Aorta (tissue), 5 donors: Measurements from ENCODE around the gene ARHGAP31. TPM values are rescaled to one million over a fixed set of nuclear protein-coding genes. Genes with fewer than 3 reads are reported as not detected.

ENCODE experiments used
- ATAC-seq: fragments of 200-7000 bp; cut with Tn5 transposase; one replicate; pipeline ENCODE4 v1.9.1; 2022; ENCODE audit warnings: moderate library complexity; ENCODE audit not compliant: low FRiP score
- DNase-seq, 2 donors: peaks; one replicate each; pipeline ENCODE4 v3.0.0-alpha.2; 2020
- H3K27ac ChIP-seq, 2 donors: one replicate each; pipeline ENCODE4 v1.5.1; 2013; ENCODE audit warnings: low read length in 2 of 2, mild to moderate bottlenecking in 2 of 2, moderate library complexity in 2 of 2, control low read depth in 1 of 2, inconsistent platforms in 1 of 2, low read depth in 1 of 2
- H3K27me3 ChIP-seq, 2 donors: one replicate each; pipeline ENCODE4 v1.6.1; 2013; ENCODE audit warnings: control low read depth in 1 of 2, low read length in 1 of 2, mild to moderate bottlenecking in 1 of 2, moderate library complexity in 1 of 2; ENCODE audit not compliant: insufficient read depth in 2 of 2, control insufficient read depth in 1 of 2
- H3K36me3 ChIP-seq, 2 donors: one replicate each; pipeline ENCODE4 v1.6.1; 2013; ENCODE audit warnings: control low read depth in 1 of 2, low read length in 1 of 2, mild to moderate bottlenecking in 1 of 2; ENCODE audit not compliant: insufficient read depth in 2 of 2, control insufficient read depth in 1 of 2
- H3K4me1 ChIP-seq, 2 donors: one replicate each; pipeline ENCODE4 v1.6.1; 2013; ENCODE audit warnings: low read length in 2 of 2, control low read depth in 1 of 2, mild to moderate bottlenecking in 1 of 2, moderate library complexity in 1 of 2; ENCODE audit not compliant: insufficient read depth in 2 of 2, control insufficient read depth in 1 of 2
- H3K4me3 ChIP-seq, 2 donors: one replicate each; pipeline ENCODE4 v1.5.1; 2013; ENCODE audit warnings: low read length in 2 of 2, control low read depth in 1 of 2, mild to moderate bottlenecking in 1 of 2
- H3K9me3 ChIP-seq: one replicate; pipeline ENCODE4 v1.6.1; 2013; ENCODE audit warnings: mild to moderate bottlenecking, low read length; ENCODE audit not compliant: control insufficient read depth
- WGBS, 2 donors: extraction: QIAGEN DNeasy Blood & Tissue Kit; methylation state at CpG; one replicate each; pipeline ENCODE4 v1.1.7; 2013; 5-methylcytosine and 5-hydroxymethylcytosine counted together
- intact Hi-C, 2 donors: fragments of 100-400 bp; cut with DNase I; formaldehyde crosslinking; loops; one replicate each; pipeline versions ENCODE4 v1.14.2 to v1.15.0; 2022
- polyA plus RNA-seq, 2 donors: library from polyadenylated mRNA; stranded (reverse); fragments of 200-250 nt; gene quantifications; one replicate each; pipeline ENCODE4 v1.2.3, GENCODE V29; 2013
- total RNA-seq, 2 donors: library from RNA; stranded (reverse); fragmentation: NEBNext Ultra II Directional; extraction: Animal tissue kit (Norgen Biotek cat#: 25700); gene quantifications; one replicate each; pipeline ENCODE4 v1.2.1, GENCODE V29; 2021
- donor health status: healthy with polysubstance abuse.
- donor health status: Bipolar disorder and iron deficiency.
- donor health status: DM: no; HTN: no; CAD: no.
- donor health status: DM: no; HTN: no; CAD: no.
- donor health status: DM: yes; HTN: yes; CAD: no.

The ARHGAP31 gene
- total and polyA plus RNA-seq, 4 donors = 1.5 to 65.0 (median 15.7) TPM

GRCh38 chr3:119428538-119428937, 134.4 kb downstream of the ARHGAP31 start:
- H3K4me3 ChIP-seq = no peak overlapping the region
- ATAC-seq = no peak
- no peaks in the 10 kb centered on the region for H3K27me3 ChIP-seq
- intact Hi-C loops = no loop called here
- H3K27ac ChIP-seq = no peak overlapping the region
- peaks cover 5% of the 10 kb centered on the region for H3K9me3 ChIP-seq
- H3K4me1 ChIP-seq = no peaks in the 10 kb centered on the region
- WGBS, 2 donors = 94 to 96% methylated on average over 1 of the region's 1 CpG
- peaks cover 5 to 28% of the 10 kb centered on the region in 2 donors for H3K36me3 ChIP-seq
- DNase-seq = no peak

- 91% methylated on average over 3 of the region's 3 CpGs for WGBS, 2 donors
- H3K27me3 ChIP-seq = no peaks in the 10 kb centered on the region
- H3K27ac ChIP-seq = no peak overlapping the region
- H3K4me3 ChIP-seq = no peak overlapping the region
- H3K9me3 ChIP-seq = peaks cover 4% of the 10 kb centered on the region
- ATAC-seq = no peak
- DNase-seq = no peak
- H3K4me1 ChIP-seq = no peaks in the 10 kb centered on the region
- peaks cover 27 to 42% of the 10 kb centered on the region in 2 donors for H3K36me3 ChIP-seq
- intact Hi-C loops = no loop called here
Observed at GRCh38 chr3:119433613-119434325, 139.6 kb downstream of the ARHGAP31 start.

GRCh38 chr3:119434703-119435102, 140.5 kb downstream of the ARHGAP31 start:
- Histone ChIP-seq H3K9me3 (peaks cover 4% of the 10 kb centered on the region), H3K4me3 (no peak overlapping the region), H3K4me1 (no peaks in the 10 kb centered on the region), H3K36me3 (peaks cover 27 to 37% of the 10 kb centered on the region in 2 donors), H3K27me3 (no peaks in the 10 kb centered on the region), H3K27ac (no peak overlapping the region)
- DNase-seq (no peak), ATAC-seq (no peak)
- intact Hi-C loops = no loop called here
- 95 to 96% methylated on average over 4 of the region's 4 CpGs for WGBS, 2 donors

GRCh38 chr3:119436977-119437376, 142.8 kb downstream of the ARHGAP31 start:
- Histone ChIP-seq H3K36me3 (peaks cover 25% of the 10 kb centered on the region in 2 donors), H3K4me1 (no peaks in the 10 kb centered on the region), H3K4me3 (no peak overlapping the region), H3K27me3 (no peaks in the 10 kb centered on the region), H3K27ac (no peak overlapping the region), H3K9me3 (peaks cover under 1% of the 10 kb centered on the region)
- intact Hi-C loops = no loop called here
- DNase-seq (no peak), ATAC-seq (no peak)
- 84 to 89% methylated on average over 1 of the region's 1 CpG for WGBS, 2 donors

GRCh38 chr3:119437691-119438258, 143.6 kb downstream of the ARHGAP31 start:
- WGBS, 2 donors = 93 to 96% methylated on average over 6 of the region's 6 CpGs
- Histone ChIP-seq H3K4me1 (no peaks in the 10 kb centered on the region), H3K4me3 (no peak overlapping the region), H3K36me3 (peaks cover 24 to 26% of the 10 kb centered on the region in 2 donors), H3K27ac (no peak overlapping the region), H3K9me3 (no peaks in the 10 kb centered on the region), H3K27me3 (no peaks in the 10 kb centered on the region)
- intact Hi-C loops = no loop called here
- DNase-seq (no peak), ATAC-seq (no peak)

- intact Hi-C loops = no loop called here
- no peak for ATAC-seq
- Histone ChIP-seq H3K27me3 (no peaks in the 10 kb centered on the region), H3K4me1 (no peaks in the 10 kb centered on the region), H3K4me3 (no peak overlapping the region), H3K36me3 (peaks cover 3 to 6% of the 10 kb centered on the region in 2 donors), H3K9me3 (no peaks in the 10 kb centered on the region), H3K27ac (no peak overlapping the region)
- no peak for DNase-seq
Observed at GRCh38 chr3:119443179-119443578, 149.0 kb downstream of the ARHGAP31 start.

GRCh38 chr3:119444590-119444989, 150.4 kb downstream of the ARHGAP31 start:
- no peak for ATAC-seq
- no peaks in the 10 kb centered on the region for H3K4me1 ChIP-seq
- H3K27ac ChIP-seq = no peak overlapping the region
- 95 to 97% methylated on average over 2 of the region's 2 CpGs for WGBS, 2 donors
- H3K9me3 ChIP-seq = no peaks in the 10 kb centered on the region
- no peaks in the 10 kb centered on the region for H3K27me3 ChIP-seq
- intact Hi-C loops = no loop called here
- DNase-seq = no peak
- peaks cover 5 to 7% of the 10 kb centered on the region in 2 donors for H3K36me3 ChIP-seq
- H3K4me3 ChIP-seq = no peak overlapping the region

GRCh38 chr3:119453822-119454221, 159.6 kb downstream of the ARHGAP31 start:
- Histone ChIP-seq H3K4me3 (no peak overlapping the region), H3K36me3 (peaks cover 3 to 6% of the 10 kb centered on the region in 2 donors), H3K4me1 (no peaks in the 10 kb centered on the region), H3K27me3 (no peaks in the 10 kb centered on the region), H3K27ac (no peak overlapping the region), H3K9me3 (no peaks in the 10 kb centered on the region)
- ATAC-seq (no peak), DNase-seq (no peak)
- WGBS, 2 donors = 79 to 81% methylated on average over 1 of the region's 1 CpG
- intact Hi-C loops = no loop called here

GRCh38 chr3:119456469-119456868, 162.3 kb downstream of the ARHGAP31 start:
- no peak for DNase-seq
- Histone ChIP-seq H3K4me1 (no peaks in the 10 kb centered on the region), H3K9me3 (no peaks in the 10 kb centered on the region), H3K27me3 (no peaks in the 10 kb centered on the region), H3K4me3 (no peak overlapping the region), H3K27ac (no peak overlapping the region), H3K36me3 (peaks cover 3 to 8% of the 10 kb centered on the region in 2 donors)
- ATAC-seq = no peak
- intact Hi-C loops = no loop called here
- WGBS, 2 donors = 84 to 93% methylated on average over 1 of the region's 1 CpG
